ENCODE results near the gene GRB10.

The GRB10 gene

DNA sequence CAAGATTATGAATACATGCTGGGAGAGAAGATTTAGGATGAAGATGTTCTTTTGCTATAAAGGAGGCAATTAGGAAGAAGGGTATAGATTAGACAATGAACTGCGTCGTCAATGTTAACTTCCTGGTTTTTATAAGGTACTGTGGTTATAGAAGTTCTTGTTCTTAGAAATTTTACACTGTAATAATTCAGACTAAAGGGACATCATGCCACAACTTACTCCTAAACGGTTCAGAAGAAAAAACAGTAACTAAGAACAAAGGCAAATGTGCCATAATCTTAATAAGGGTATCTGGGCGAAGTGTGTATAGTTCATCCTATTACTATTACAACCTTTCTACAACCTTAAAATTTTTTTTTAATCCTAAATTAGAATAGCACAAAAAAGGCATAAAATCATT is 186.2 kb downstream of the GRB10 start:
- TF ChIP-seq, protein P1, sequence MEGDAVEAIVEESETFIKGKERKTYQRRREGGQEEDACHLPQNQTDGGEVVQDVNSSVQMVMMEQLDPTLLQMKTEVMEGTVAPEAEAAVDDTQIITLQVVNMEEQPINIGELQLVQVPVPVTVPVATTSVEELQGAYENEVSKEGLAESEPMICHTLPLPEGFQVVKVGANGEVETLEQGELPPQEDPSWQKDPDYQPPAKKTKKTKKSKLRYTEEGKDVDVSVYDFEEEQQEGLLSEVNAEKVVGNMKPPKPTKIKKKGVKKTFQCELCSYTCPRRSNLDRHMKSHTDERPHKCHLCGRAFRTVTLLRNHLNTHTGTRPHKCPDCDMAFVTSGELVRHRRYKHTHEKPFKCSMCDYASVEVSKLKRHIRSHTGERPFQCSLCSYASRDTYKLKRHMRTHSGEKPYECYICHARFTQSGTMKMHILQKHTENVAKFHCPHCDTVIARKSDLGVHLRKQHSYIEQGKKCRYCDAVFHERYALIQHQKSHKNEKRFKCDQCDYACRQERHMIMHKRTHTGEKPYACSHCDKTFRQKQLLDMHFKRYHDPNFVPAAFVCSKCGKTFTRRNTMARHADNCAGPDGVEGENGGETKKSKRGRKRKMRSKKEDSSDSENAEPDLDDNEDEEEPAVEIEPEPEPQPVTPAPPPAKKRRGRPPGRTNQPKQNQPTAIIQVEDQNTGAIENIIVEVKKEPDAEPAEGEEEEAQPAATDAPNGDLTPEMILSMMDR (IDR thresholded peaks at IDR 0.05; ENCODE audit: borderline replicate concordance, insufficient read depth, low read depth, low read length) = no peak
- H3K4me3 ChIP-seq (ENCODE audit: low read depth, low read length) = no peak overlapping the region

DNA sequence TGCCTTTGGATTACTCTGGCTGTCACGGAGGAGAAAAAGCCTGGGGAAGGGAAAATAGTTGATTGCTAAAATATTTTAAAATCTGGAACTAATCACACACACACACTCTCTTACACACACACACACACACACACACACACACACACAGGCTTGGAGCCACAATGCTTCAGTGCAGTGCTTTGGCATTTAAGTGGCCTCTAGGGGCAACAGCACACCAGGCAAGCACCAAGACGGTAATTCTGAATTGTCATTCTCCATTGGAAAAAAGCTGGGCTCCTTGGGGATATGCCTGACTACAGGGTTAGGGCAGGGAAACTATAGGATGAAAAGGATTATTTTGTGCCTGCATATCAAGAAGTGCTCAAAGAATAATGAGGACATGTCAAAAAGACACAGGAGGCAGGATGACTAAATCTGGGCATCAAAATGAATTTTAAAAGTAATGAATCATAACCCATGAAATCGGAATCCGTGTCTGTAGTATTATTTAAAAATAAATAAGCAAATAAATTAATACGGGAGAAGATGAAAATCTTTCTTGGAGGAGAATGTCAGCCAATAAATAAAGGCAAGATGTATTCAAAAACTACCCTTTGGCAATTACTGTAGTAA is 187.1 kb downstream of the GRB10 start:
- TF ChIP-seq, protein P1 (IDR thresholded peaks at IDR 0.05; ENCODE audit: borderline replicate concordance, insufficient read depth, low read depth, low read length) = peak; percentile 52; the same call in 1 of the 2 replicates
- H3K4me3 ChIP-seq (ENCODE audit: low read depth, low read length) = no peak overlapping the region

DNA sequence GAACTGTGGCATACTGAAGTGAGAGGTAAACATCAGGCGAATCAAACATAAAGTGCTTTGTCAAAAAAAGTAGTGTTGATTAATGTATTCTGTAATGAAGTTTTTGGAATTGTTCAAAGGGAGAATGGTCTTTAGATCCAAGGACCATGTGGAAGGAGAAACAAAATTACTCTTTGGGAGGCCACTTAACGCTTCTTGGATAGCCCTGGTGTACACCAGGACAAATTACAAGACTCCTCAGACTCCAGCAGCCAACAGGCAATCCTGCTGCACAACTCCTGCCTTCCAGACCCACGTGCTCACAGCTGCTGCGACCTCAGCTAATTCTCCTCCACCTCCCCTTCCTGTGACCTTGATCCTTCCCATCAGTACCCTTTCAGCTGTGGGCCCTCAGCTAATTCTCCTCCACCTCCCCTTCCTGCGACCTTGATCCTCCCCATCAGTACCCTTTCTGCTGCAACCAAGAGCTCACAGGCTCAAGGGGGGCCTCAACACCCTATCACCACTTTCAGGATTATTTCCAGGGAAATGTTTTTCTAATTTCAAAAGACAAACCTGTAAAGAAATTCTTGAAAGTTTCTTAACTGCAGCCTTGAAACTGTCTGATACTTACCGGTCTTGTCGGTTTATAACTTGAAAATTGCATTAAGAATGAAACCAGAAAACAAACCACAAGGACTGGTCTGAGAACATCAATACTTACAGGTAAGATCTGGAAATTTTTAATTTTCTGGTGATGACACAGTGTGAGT is 187.8 kb downstream of the GRB10 start:
- TF ChIP-seq, protein P1 (IDR thresholded peaks at IDR 0.05; ENCODE audit: borderline replicate concordance, insufficient read depth, low read depth, low read length) = no peak

DNA sequence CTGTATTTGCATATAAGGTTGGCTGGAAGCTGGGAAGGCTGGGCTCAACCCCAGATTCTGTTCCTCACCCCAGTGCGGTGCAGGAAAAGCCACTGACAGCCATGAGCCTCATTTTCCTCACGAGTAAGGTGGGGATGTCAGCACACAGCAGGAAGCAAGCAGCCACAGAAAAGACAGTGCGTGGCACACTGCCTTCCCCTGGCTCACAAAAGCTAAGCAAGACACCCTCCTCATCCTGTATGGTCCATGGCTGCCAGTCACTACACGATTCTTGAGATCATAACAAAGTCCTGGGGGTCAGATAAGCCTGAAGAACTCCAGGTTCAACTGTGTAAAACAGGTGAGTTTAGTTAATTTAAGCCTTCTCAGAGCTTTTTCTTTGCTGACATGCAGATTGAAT is 188.6 kb downstream of the GRB10 start:
- TF ChIP-seq, protein P1 (IDR thresholded peaks at IDR 0.05; ENCODE audit: borderline replicate concordance, insufficient read depth, low read depth, low read length) = no peak
- no peak overlapping the region for H3K4me3 ChIP-seq (ENCODE audit: low read depth, low read length)

More for the DNA sequence above, 187.8 kb downstream of the GRB10 start:
- H3K4me3 ChIP-seq (ENCODE audit: low read depth, low read length) = no peak overlapping the region

DNA sequence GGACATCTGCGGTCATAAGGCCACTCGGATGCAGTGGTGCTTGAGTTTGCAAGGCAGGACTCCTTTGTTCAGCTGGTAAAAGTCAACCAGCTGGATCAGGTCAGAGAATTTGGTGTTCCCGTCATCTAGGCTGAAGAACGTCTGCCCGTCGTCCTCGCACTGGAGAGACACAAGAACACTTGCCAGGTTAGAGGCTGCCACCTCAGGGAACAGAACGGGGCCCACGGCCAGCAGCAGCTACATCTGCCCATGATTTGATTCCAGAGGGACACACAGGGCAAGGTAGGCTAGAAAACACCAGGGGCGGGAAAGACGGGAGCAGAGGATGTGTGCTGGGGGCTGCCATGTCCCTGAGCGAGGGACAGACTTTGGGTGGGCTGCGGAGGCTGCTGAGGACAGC is 189.8 kb downstream of the GRB10 start:
- TF ChIP-seq, protein P1 (IDR thresholded peaks at IDR 0.05; ENCODE audit: borderline replicate concordance, insufficient read depth, low read depth, low read length) = no peak

DNA sequence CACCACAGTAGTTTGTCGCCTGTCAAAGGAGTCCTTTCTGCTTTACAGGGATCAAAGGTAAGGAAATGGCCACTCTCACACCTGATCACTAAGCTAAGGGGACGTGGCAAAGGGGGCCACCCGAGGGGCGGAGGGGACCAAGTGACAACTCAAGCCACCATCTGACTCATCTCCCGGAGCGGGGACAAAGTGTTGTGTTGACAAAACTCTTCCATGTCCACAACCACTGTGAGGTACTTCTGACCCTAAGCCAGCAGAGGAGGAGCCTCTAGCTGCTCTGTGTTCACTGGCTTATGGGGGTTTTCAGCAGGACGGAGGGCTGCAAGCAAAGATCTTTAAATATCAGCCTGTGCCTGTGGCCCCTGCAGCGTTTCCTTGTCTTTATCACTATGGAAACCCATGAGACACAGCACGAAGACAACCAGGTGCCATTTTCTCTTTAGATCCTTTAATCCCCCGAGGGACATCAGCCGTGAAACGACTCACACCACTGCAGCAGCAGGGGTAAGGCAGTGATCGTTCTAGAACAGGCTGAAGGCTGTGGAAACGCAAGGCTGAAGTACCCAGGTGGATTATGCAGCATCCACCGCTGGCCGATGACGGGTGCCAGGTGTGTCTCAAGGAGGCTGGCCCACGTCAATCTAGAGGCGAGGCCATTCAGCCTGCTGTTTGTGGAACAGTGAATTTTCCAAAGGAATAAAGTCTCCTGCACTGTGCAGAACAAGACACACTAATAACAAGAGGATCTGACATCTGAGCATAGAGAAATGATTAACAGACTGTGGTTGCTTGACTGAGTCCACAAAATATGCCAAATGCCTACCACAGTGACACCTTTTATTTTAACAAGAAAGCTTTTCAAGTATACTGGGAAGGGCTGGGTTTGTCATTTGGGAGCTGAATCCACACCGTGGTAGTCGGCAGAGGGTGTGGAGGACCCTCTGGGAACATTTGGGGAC is 190.9 kb downstream of the GRB10 start:
- H3K4me3 ChIP-seq (ENCODE audit: low read depth, low read length) = no peak overlapping the region
- TF ChIP-seq, protein P1 (IDR thresholded peaks at IDR 0.05; ENCODE audit: borderline replicate concordance, insufficient read depth, low read depth, low read length) = no peak

More for the DNA sequence above, 189.8 kb downstream of the GRB10 start:
- H3K4me3 ChIP-seq (ENCODE audit: low read depth, low read length) = no peak overlapping the region
